ENCODE results near the gene PLCL1.

DNA sequence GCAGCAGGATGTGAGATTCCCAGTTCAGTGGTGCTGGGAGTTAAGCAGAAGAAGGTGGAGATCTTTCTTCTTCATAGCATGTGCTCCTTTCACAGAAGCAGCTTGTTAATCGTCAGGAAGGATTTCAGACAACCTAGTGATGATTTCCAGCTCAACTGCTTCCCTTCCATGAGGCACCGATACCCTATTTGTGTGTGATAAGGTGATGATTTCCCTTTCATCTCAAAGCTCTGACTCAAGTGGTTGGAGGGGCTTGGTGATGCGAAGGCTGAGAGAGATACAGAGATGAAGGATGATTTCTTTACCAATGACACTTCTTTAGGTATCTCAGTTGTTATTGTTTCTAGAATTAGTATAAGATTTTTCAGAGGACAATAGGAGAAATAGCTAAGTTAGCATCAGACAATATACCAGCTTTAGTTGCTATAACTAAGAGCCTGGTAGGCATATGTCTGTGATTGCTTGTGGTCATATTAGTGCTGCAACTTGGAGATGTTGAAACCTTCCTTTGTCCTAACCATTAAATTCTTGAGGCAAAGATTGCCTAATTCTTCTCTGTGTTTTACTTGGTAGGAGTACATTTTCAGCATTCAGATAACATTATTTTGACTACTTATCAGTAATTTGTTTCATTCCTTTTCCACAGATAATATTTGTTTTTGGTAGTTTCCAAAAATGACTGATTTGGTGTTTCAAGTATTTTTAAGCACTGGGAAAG, 111.3 kb downstream of the PLCL1 start:
- TF ChIP-seq POLR2A (IDR thresholded peaks at IDR 0.05): no peak
- TF ChIP-seq, protein P1, sequence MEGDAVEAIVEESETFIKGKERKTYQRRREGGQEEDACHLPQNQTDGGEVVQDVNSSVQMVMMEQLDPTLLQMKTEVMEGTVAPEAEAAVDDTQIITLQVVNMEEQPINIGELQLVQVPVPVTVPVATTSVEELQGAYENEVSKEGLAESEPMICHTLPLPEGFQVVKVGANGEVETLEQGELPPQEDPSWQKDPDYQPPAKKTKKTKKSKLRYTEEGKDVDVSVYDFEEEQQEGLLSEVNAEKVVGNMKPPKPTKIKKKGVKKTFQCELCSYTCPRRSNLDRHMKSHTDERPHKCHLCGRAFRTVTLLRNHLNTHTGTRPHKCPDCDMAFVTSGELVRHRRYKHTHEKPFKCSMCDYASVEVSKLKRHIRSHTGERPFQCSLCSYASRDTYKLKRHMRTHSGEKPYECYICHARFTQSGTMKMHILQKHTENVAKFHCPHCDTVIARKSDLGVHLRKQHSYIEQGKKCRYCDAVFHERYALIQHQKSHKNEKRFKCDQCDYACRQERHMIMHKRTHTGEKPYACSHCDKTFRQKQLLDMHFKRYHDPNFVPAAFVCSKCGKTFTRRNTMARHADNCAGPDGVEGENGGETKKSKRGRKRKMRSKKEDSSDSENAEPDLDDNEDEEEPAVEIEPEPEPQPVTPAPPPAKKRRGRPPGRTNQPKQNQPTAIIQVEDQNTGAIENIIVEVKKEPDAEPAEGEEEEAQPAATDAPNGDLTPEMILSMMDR (IDR thresholded peaks at IDR 0.05): no peak
- no peak for TF ChIP-seq POLR2AphosphoS5 (IDR thresholded peaks at IDR 0.05)

Measured in prostate gland (tissue), 2 donors.